Endothelial cell of umbilical vein (primary cell): ENCODE data around the gene TMEM225B. TPM values are rescaled to one million over a fixed set of nuclear protein-coding genes. Genes with fewer than 3 reads are reported as not detected.

Experiments used
- BruUV-seq: library from RNA; stranded (reverse); fragments of 400-500 nt; replicated peaks from 2 replicates; lab custom pipeline; 2021; lab: Mats Ljungman, UMichigan
- CTCF ChIA-PET: fragments of 300-600, 350-600 bp; sonication (Branson Sonifier 250); formaldehyde crosslinking; loops from one replicate; lab custom pipeline; 2021; ENCODE audit warnings: antibody characterized with exemption, inconsistent platforms; lab: Charles Lee
- POLR2A ChIA-PET: fragments of 300-600, 350-600 bp; sonication (Branson Sonifier 250); formaldehyde crosslinking; loops from one replicate; lab custom pipeline; 2021; ENCODE audit warnings: antibody characterized with exemption, inconsistent platforms; lab: Charles Lee
- DNase-seq: peaks from one replicate; pipeline ENCODE4 v3.0.0-alpha.2; 2011; ENCODE audit warnings: low read depth, low spot score
- FAIRE-seq: peaks from 2 replicates; lab custom pipeline; 2011; peaks lifted over from hg19 to GRCh38; lab: Jason Lieb, UNC
- H2AFZ ChIP-seq: 2 replicates; pipeline ENCODE4 v1.6.0; 2012; ENCODE audit warnings: low read depth, low read length, control low read depth, inconsistent platforms
- H3K27ac ChIP-seq: 2 replicates; pipeline ENCODE4 v1.5.1; 2011; ENCODE audit warnings: low read depth, mild to moderate bottlenecking, control low read depth, low read length, moderate library complexity; ENCODE audit not compliant: insufficient read depth
- H3K27me3 ChIP-seq, 2 experiments: 2 replicates each; pipeline versions ENCODE4 v1.6.0 to v1.6.1; 2011; ENCODE audit warnings: low read length in 2 of 2, mixed read lengths in 1 of 2; ENCODE audit not compliant: control insufficient read depth in 2 of 2, insufficient read depth in 2 of 2
- H3K36me3 ChIP-seq, 2 experiments: 2 replicates in 1 of 2; 3 replicates in 1 of 2; pipeline ENCODE4 v1.5.1; 2011; ENCODE audit warnings: low read length in 2 of 2, mild to moderate bottlenecking in 1 of 2, moderate library complexity in 1 of 2; ENCODE audit not compliant: control insufficient read depth in 2 of 2, insufficient read depth in 2 of 2; ENCODE audit errors: extremely low read depth in 1 of 2
- H3K4me1 ChIP-seq: 3 replicates; pipeline ENCODE4 v1.5.1; 2011; ENCODE audit warnings: mild to moderate bottlenecking, low read length; ENCODE audit not compliant: control insufficient read depth, insufficient read depth; ENCODE audit errors: extremely low read depth
- H3K4me2 ChIP-seq: 2 replicates; pipeline ENCODE4 v1.6.1; 2011; ENCODE audit warnings: low read length, control low read depth, mixed read lengths; ENCODE audit not compliant: insufficient read depth
- H3K4me3 ChIP-seq, 3 experiments: fragments of 200-600 bp in 1 of 3; sonication (generic), shearing (Covaris generic) in 1 of 3; replicated peaks in 1 of 3; 2 replicates each; pipeline ENCODE4 v1.5.1; 2011 to 2016; ENCODE audit warnings: control low read depth in 3 of 3, low read length in 3 of 3, mild to moderate bottlenecking in 2 of 3, inconsistent platforms in 1 of 3, low read depth in 1 of 3, moderate library complexity in 1 of 3; ENCODE audit not compliant: insufficient read depth in 1 of 3
- H3K79me2 ChIP-seq: 2 replicates; pipeline ENCODE4 v1.6.0; 2012; ENCODE audit warnings: low read length, inconsistent platforms; ENCODE audit not compliant: control insufficient read depth, insufficient read depth
- H3K9ac ChIP-seq: replicated peaks from 2 replicates; pipeline ENCODE3; 2011; ENCODE audit warnings: low read length, control low read depth; ENCODE audit not compliant: insufficient read depth; ENCODE audit errors: extremely low read depth
- H3K9me1 ChIP-seq: replicated peaks from 3 replicates; pipeline ENCODE4 v1.6.0; 2011; ENCODE audit warnings: mild to moderate bottlenecking, low read length; ENCODE audit not compliant: control insufficient read depth, insufficient read depth; ENCODE audit errors: extremely low read depth
- H3K9me3 ChIP-seq: replicated peaks from 2 replicates; pipeline ENCODE4 v1.5.1; 2012; ENCODE audit warnings: low read length, inconsistent platforms; ENCODE audit not compliant: control insufficient read depth, insufficient read depth
- H4K20me1 ChIP-seq: replicated peaks from 2 replicates; pipeline ENCODE3; 2011; ENCODE audit warnings: mild to moderate bottlenecking, low read length; ENCODE audit not compliant: control insufficient read depth, insufficient read depth; ENCODE audit errors: extremely low read depth
- EZH2 ChIP-seq: IDR thresholded peaks from 2 replicates; pipeline ENCODE4 v1.6.1; 2012; ENCODE audit warnings: borderline replicate concordance, low read depth, mild to moderate bottlenecking, moderate library complexity, low read length, inconsistent platforms; ENCODE audit not compliant: severe bottlenecking
- FOS ChIP-seq: IDR thresholded peaks from 2 replicates; pipeline ENCODE4 v1.6.1; 2011; ENCODE audit warnings: mild to moderate bottlenecking, low read length, moderate library complexity, borderline replicate concordance; ENCODE audit not compliant: insufficient read depth
- GATA2 ChIP-seq: IDR thresholded peaks from 2 replicates; pipeline ENCODE4 v1.7.0; 2011; ENCODE audit warnings: low read depth, mild to moderate bottlenecking, moderate library complexity, mixed read lengths, low read length; ENCODE audit not compliant: insufficient read length, insufficient read depth
- JUN ChIP-seq: IDR thresholded peaks from 2 replicates; pipeline ENCODE4 v1.6.1; 2011; ENCODE audit warnings: borderline replicate concordance, low read depth; ENCODE audit not compliant: insufficient read length, insufficient read depth
- MYC ChIP-seq: IDR thresholded peaks from one replicate; pipeline ENCODE4 v1.6.1; 2011; ENCODE audit warnings: mild to moderate bottlenecking, low read depth, low read length
- POLR2A ChIP-seq: IDR thresholded peaks from 2 replicates; pipeline ENCODE4 v1.6.1; 2012; ENCODE audit warnings: low read depth, mild to moderate bottlenecking, control low read depth, low read length
- POLR2AphosphoS5 ChIP-seq: IDR thresholded peaks from 2 replicates; pipeline ENCODE4 v1.6.1; 2012; ENCODE audit warnings: low read depth, mild to moderate bottlenecking, control low read depth, low read length, moderate library complexity; ENCODE audit not compliant: insufficient read depth
- dilution Hi-C: fragments of 300-500 bp; cut with MboI; formaldehyde crosslinking; loops from one replicate; pipeline ENCODE4 v1.15.0; 2019; ENCODE audit warnings: low sequenced_read_pairs; ENCODE audit not compliant: extremely low pct_ligation_motif_present
- intact Hi-C: fragments of 100-400 bp; cut with micrococcal nuclease; formaldehyde crosslinking; loops from one replicate; pipeline ENCODE4 v1.10.0; 2022
- polyA plus RNA-seq, 4 experiments: library from polyadenylated mRNA; depleted of rRNA in 3 of 4; stranded (reverse) in 3 of 4; unstranded in 1 of 4; fragments of >200 nt; gene quantifications; 2 replicates each; pipeline versions ENCODE4 v1.2.1 to v1.2.3, GENCODE V29; 2011 to 2012; ENCODE audit warnings: missing spikeins in 1 of 4
- total RNA-seq: library from RNA; stranded (reverse); gene quantifications from 2 replicates; pipeline ENCODE4 v1.2.3, GENCODE V29; 2021
- TF ChIP-seq, protein P1 (sequence below): IDR thresholded peaks from 2 replicates; pipeline ENCODE4 v1.6.1; 2011; ENCODE audit not compliant: insufficient read depth, insufficient read length
- TF ChIP-seq, protein P2 (sequence below), 2 donors: IDR thresholded peaks; 1 replicate in 1 of 2; 2 replicates in 1 of 2; pipeline ENCODE4 v1.5.1; 2011; ENCODE audit warnings: low read length in 2 of 2, mild to moderate bottlenecking in 2 of 2, moderate library complexity in 2 of 2, control low read depth in 1 of 2, inconsistent platforms in 1 of 2, low read depth in 1 of 2; ENCODE audit not compliant: insufficient read depth in 1 of 2; ENCODE audit errors: extremely low read depth in 1 of 2

TMEM225B gene
- total and polyA plus RNA-seq, 2 donors (not counting 3 experiments of a cell fraction or from before 2014, with no cell fraction given), result 0.29 TPM; not detected in 1

DNA sequence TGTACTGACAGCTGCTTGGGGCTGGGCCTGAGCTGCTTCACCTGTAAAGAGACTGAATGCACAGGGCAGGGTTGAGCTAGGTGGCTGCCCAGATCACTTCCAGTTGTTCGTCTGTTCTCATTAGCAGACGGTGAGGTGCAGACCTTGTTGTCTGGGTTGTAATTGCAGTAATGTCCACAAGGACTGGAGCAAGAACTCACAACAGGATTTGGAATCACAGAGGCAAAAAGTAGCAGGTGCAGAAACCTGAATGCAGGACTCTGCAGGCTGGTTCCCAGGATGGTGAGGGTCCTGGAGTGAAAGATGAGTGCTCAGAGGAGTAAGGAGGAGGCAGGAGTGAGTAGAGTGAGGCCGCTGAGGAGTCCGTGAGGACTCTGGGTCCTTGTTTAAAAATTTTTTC, 27.9 kb downstream of the TMEM225B start:
- H3K27ac ChIP-seq, result no peak overlapping the region
- H3K27me3 ChIP-seq, result no peaks in the 10 kb centered on the region
- H3K4me2 ChIP-seq, result no peak overlapping the region
- ChIA-PET CTCF (no interaction called here), POLR2A (no interaction called here)
- no peaks in the 10 kb centered on the region for H3K4me1 ChIP-seq
- no TSS peak for BruUV-seq
- no peaks in the 10 kb centered on the region for H4K20me1 ChIP-seq
- no peak for DNase-seq
- peaks cover 32 to 67% of the 10 kb centered on the region in 2 experiments for H3K36me3 ChIP-seq
- H3K79me2 ChIP-seq, result no peaks in the 10 kb centered on the region
- no peak overlapping the region for H2AFZ ChIP-seq
- no peaks in the 10 kb centered on the region for H3K9me1 ChIP-seq
- no peaks in the 10 kb centered on the region for H3K9me3 ChIP-seq
- H3K9ac ChIP-seq, result no peak overlapping the region
- dilution Hi-C loops (no loop called here), intact Hi-C loops (no loop called here)
- no peak for FAIRE-seq
- no peak overlapping the region for H3K4me3 ChIP-seq
- TF ChIP-seq POLR2AphosphoS5 (no peak), GATA2 (no peak), JUN (no peak), POLR2A (no peak), FOS (no peak), EZH2 (no peak), MYC (no peak)
- TF ChIP-seq, protein P1, sequence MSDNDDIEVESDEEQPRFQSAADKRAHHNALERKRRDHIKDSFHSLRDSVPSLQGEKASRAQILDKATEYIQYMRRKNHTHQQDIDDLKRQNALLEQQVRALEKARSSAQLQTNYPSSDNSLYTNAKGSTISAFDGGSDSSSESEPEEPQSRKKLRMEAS, result no peak
- TF ChIP-seq, protein P2, sequence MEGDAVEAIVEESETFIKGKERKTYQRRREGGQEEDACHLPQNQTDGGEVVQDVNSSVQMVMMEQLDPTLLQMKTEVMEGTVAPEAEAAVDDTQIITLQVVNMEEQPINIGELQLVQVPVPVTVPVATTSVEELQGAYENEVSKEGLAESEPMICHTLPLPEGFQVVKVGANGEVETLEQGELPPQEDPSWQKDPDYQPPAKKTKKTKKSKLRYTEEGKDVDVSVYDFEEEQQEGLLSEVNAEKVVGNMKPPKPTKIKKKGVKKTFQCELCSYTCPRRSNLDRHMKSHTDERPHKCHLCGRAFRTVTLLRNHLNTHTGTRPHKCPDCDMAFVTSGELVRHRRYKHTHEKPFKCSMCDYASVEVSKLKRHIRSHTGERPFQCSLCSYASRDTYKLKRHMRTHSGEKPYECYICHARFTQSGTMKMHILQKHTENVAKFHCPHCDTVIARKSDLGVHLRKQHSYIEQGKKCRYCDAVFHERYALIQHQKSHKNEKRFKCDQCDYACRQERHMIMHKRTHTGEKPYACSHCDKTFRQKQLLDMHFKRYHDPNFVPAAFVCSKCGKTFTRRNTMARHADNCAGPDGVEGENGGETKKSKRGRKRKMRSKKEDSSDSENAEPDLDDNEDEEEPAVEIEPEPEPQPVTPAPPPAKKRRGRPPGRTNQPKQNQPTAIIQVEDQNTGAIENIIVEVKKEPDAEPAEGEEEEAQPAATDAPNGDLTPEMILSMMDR (IDR thresholded peaks at IDR 0.05; ENCODE audit: extremely low read depth in 1 of 2, insufficient read depth in 1 of 2, low read depth in 1 of 2, low read length in 2 of 2), result no peak
